Right atrium auricular region (tissue), 2 donors: ENCODE data around the gene NKX2-3. TPM values are rescaled to one million over a fixed set of nuclear protein-coding genes. Genes with fewer than 3 reads are reported as not detected.

ENCODE experiments used
- total RNA-seq, 2 donors: library from RNA; depleted of rRNA; stranded (reverse); fragments of >200 nt; gene quantifications; one replicate each; pipeline ENCODE4 v1.1.0, GENCODE V29; 2016

The NKX2-3 gene
- total RNA-seq, 2 donors from 2014 or later, result not detected

Other genes with a start within 250 kb of the NKX2-3 start
- under 1 TPM; 0.07 to 0.79 TPM for gene CNNM1, start 203.6 kb upstream of the NKX2-3 start, total RNA-seq
- 100 to 1,000 TPM; 289 to 443 TPM for gene GOT1, start 102.3 kb upstream of the NKX2-3 start, total RNA-seq
- gene SLC25A28, start 87.5 kb downstream of the NKX2-3 start, total RNA-seq, result 10 to 100 TPM; 15.5 to 17.5 TPM
- 1 to 10 TPM; 3.5 to 3.7 TPM for gene ENTPD7, start 126.6 kb downstream of the NKX2-3 start, total RNA-seq
- 10 to 100 TPM; 18.4 to 26.4 TPM for gene COX15, start 199.2 kb downstream of the NKX2-3 start, total RNA-seq
- gene CUTC, start 199.3 kb downstream of the NKX2-3 start, total RNA-seq, result 10 to 100 TPM; 29.0 to 37.5 TPM
- under 1 TPM; 0.15 to 0.28 TPM for gene ABCC2, start 249.7 kb downstream of the NKX2-3 start, total RNA-seq